Caco-2 (cell line): ENCODE results near the gene RALGPS1. TPM values are rescaled to one million over a fixed set of nuclear protein-coding genes. Genes with fewer than 3 reads are reported as not detected.

Experiments
- BruUV-seq: library from RNA; stranded (reverse); fragments of 400-500 nt; replicated peaks from 2 replicates; lab custom pipeline; 2021; lab: Mats Ljungman, UMichigan
- CTCF ChIA-PET: fragments of 300-600 bp; sonication (Branson Sonifier 250); formaldehyde crosslinking; loops from one replicate; lab custom pipeline; 2022; ENCODE audit warnings: antibody characterized with exemption; lab: Charles Lee
- POLR2A ChIA-PET: fragments of 300-600 bp; sonication (Branson Sonifier 250); formaldehyde crosslinking; loops from one replicate; lab custom pipeline; 2022; ENCODE audit warnings: antibody characterized with exemption; lab: Charles Lee
- DNase-seq, 2 experiments: peaks; one replicate each; pipeline versions ENCODE4 v3.0.0 to v3.0.0-alpha.2; 2020 to 2022
- H3K27me3 ChIP-seq: replicated peaks from 2 replicates; pipeline ENCODE4 v1.6.0; 2011; ENCODE audit warnings: low read length; ENCODE audit not compliant: control insufficient read depth, insufficient read depth
- H3K36me3 ChIP-seq: 2 replicates; pipeline ENCODE4 v1.5.1; 2011; ENCODE audit warnings: low read length; ENCODE audit not compliant: control insufficient read depth, insufficient read depth
- H3K4me1 ChIP-seq: fragments of 250-450 bp; sonication (Bioruptor Pico); 2 replicates; pipeline ENCODE4 v1.5.1; 2020; ENCODE audit warnings: mild to moderate bottlenecking
- H3K4me3 ChIP-seq: 2 replicates; pipeline ENCODE4 v1.5.1; 2011; ENCODE audit warnings: low read depth, mild to moderate bottlenecking, control low read depth, low read length
- H3K9me3 ChIP-seq: fragments of 250-450 bp; sonication (Bioruptor Pico); 2 replicates; pipeline ENCODE4 v1.5.1; 2020; ENCODE audit warnings: mild to moderate bottlenecking, moderate library complexity
- H3K27ac Mint-ChIP-seq: one replicate; pipeline ENCODE4 v1.8.0; 2022; ENCODE audit warnings: mixed read lengths; ENCODE audit not compliant: unreplicated experiment
- H3K27me3 Mint-ChIP-seq: one replicate; pipeline ENCODE4 v1.8.0; 2022; ENCODE audit warnings: mixed read lengths; ENCODE audit not compliant: insufficient read depth, unreplicated experiment
- H3K36me3 Mint-ChIP-seq: one replicate; pipeline ENCODE4 v1.8.0; 2022; ENCODE audit warnings: mild to moderate bottlenecking, mixed read lengths; ENCODE audit not compliant: insufficient read depth, unreplicated experiment
- H3K4me1 Mint-ChIP-seq: one replicate; pipeline ENCODE4 v1.8.0; 2022; ENCODE audit warnings: low read depth, mixed read lengths; ENCODE audit not compliant: unreplicated experiment
- H3K4me3 Mint-ChIP-seq: one replicate; pipeline ENCODE4 v1.8.0; 2022; ENCODE audit warnings: mild to moderate bottlenecking, moderate library complexity, mixed read lengths; ENCODE audit not compliant: unreplicated experiment
- H3K9me3 Mint-ChIP-seq: one replicate; pipeline ENCODE4 v1.8.0; 2022; ENCODE audit warnings: mixed read lengths; ENCODE audit not compliant: unreplicated experiment
- intact Hi-C: fragments of 100-400 bp; cut with micrococcal nuclease; formaldehyde crosslinking; loops from one replicate; pipeline ENCODE4 v1.10.0; 2022; ENCODE audit not compliant: unreplicated experiment
- total RNA-seq: library from RNA; stranded (reverse); gene quantifications from 2 replicates; pipeline ENCODE4 v1.2.3, GENCODE V29; 2022
- TF ChIP-seq, protein P1 (sequence below), 2 experiments: fragments of 200-600 bp in 1 of 2; IDR thresholded peaks; 1 replicate in 1 of 2; 2 replicates in 1 of 2; pipeline versions ENCODE4 v1.5.1 to v1.8.0; 2011 to 2022; ENCODE audit warnings: antibody characterized with exemption in 1 of 2, control low read depth in 1 of 2, inconsistent platforms in 1 of 2, low read depth in 1 of 2, low read length in 1 of 2, mild to moderate bottlenecking in 1 of 2, moderate library complexity in 1 of 2; ENCODE audit not compliant: insufficient read depth in 1 of 2, severe bottlenecking in 1 of 2, unreplicated experiment in 1 of 2

RALGPS1 gene
- total RNA-seq, 1 experiment from 2014 or later: 41.5 TPM

DNA sequence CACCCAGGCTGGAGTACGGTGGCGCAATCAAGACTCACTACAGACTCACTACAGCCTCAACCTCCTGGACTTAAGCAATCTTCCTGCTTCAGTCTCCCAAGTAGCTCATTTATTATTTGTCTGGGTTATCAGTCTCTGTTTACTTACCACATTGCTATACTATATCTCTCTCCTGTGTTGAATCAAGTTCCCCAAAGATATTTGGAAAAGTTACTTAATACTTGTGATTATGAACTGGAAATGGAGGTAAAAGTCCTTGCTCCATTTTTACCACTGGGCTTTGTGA lies 152.2 kb downstream of the RALGPS1 start:
- Mint-ChIP-seq H3K27ac (peak overlapping the region; percentile 95), H3K4me3 (peak overlapping the region; percentile 54), H3K27me3 (no peaks in the 10 kb centered on the region), H3K36me3 (peaks cover 18% of the 10 kb centered on the region), H3K9me3 (no peaks in the 10 kb centered on the region), H3K4me1 (peaks cover 32% of the 10 kb centered on the region)
- peak; percentile 76 to 78 for DNase-seq
- Histone ChIP-seq H3K4me3 (no peak overlapping the region), H3K9me3 (no peaks in the 10 kb centered on the region; the same call in 1 of the 2 replicates), H3K4me1 (peaks cover 65% of the 10 kb centered on the region), H3K27me3 (no peaks in the 10 kb centered on the region), H3K36me3 (no peaks in the 10 kb centered on the region)
- ChIA-PET CTCF (interaction anchor here (0.6 to 1.8 kb wide), 7 partner anchors 10 to 285 kb away, joined by 3 to 10 read pairs (median 4); no protein-coding TSS in a partner anchor), POLR2A (interaction anchor here (0.6 to 1.2 kb wide), 4 partner anchors 13 to 330 kb away, joined by 3 to 4 read pairs (median 4); partner anchors contain the start of gene SLC2A8)
- intact Hi-C loops: loop anchor here (2.0 to 5.0 kb wide), 4 partner anchors 92 to 331 kb away; partner anchors contain the start of gene SLC2A8
- TF ChIP-seq, protein P1, sequence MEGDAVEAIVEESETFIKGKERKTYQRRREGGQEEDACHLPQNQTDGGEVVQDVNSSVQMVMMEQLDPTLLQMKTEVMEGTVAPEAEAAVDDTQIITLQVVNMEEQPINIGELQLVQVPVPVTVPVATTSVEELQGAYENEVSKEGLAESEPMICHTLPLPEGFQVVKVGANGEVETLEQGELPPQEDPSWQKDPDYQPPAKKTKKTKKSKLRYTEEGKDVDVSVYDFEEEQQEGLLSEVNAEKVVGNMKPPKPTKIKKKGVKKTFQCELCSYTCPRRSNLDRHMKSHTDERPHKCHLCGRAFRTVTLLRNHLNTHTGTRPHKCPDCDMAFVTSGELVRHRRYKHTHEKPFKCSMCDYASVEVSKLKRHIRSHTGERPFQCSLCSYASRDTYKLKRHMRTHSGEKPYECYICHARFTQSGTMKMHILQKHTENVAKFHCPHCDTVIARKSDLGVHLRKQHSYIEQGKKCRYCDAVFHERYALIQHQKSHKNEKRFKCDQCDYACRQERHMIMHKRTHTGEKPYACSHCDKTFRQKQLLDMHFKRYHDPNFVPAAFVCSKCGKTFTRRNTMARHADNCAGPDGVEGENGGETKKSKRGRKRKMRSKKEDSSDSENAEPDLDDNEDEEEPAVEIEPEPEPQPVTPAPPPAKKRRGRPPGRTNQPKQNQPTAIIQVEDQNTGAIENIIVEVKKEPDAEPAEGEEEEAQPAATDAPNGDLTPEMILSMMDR (IDR thresholded peaks at IDR 0.05; ENCODE audit: insufficient read depth in 1 of 2, low read depth in 1 of 2, low read length in 1 of 2, severe bottlenecking in 1 of 2, unreplicated experiment in 1 of 2): no peak
- no TSS peak for BruUV-seq

DNA sequence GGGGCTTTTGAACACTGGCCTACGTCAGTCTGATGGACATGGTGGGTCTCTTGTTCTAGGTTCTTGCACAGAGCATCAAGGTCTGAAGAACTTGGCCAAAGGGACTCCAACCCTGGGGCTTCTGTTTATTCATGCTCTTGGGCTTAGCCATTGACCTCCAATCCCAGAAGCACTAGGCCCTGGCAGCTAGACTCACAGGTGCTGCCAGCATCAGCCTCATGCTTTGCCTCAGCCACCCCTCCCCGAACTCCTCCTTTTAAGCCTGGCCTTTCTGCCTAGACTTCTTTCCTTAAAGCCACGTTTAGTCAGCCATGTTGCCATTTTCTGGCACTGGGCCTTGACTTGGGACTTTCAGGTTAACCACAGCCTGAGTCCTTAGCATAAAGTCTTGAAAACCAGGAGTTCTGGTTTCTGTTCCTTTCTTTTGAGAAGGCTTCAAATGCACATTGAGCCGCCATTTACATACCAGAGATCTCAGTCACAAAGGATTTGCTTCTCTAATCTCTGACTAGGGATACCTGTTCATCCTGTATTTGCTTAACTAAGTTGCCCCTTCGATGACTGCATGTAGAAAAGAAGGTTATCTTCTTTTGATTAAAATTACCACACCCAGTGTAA lies 153.1 kb downstream of the RALGPS1 start:
- Histone ChIP-seq H3K36me3 (no peaks in the 10 kb centered on the region), H3K4me1 (peaks cover 60% of the 10 kb centered on the region), H3K4me3 (no peak overlapping the region), H3K27me3 (no peaks in the 10 kb centered on the region), H3K9me3 (no peaks in the 10 kb centered on the region; the same call in none of the 2 replicates)
- Mint-ChIP-seq H3K27ac (peak overlapping the region; percentile 95), H3K27me3 (no peaks in the 10 kb centered on the region), H3K4me3 (peak overlapping the region; percentile 54), H3K4me1 (peaks cover 32% of the 10 kb centered on the region), H3K9me3 (no peaks in the 10 kb centered on the region), H3K36me3 (peaks cover 25% of the 10 kb centered on the region)
- TF ChIP-seq, protein P1 (IDR thresholded peaks at IDR 0.05; ENCODE audit: insufficient read depth in 1 of 2, low read depth in 1 of 2, low read length in 1 of 2, severe bottlenecking in 1 of 2, unreplicated experiment in 1 of 2): no peak
- CTCF ChIA-PET: interaction anchor here (1.8 kb wide), 1 partner anchor 92 kb away, joined by 7 read pairs; no protein-coding TSS in a partner anchor
- POLR2A ChIA-PET: no interaction called here
- no TSS peak for BruUV-seq
- intact Hi-C loops: loop anchor here (1.0 to 5.0 kb wide), 5 partner anchors 9 to 330 kb away; partner anchors contain the start of gene SLC2A8
- peak; percentile 78 to 82 for DNase-seq

DNA sequence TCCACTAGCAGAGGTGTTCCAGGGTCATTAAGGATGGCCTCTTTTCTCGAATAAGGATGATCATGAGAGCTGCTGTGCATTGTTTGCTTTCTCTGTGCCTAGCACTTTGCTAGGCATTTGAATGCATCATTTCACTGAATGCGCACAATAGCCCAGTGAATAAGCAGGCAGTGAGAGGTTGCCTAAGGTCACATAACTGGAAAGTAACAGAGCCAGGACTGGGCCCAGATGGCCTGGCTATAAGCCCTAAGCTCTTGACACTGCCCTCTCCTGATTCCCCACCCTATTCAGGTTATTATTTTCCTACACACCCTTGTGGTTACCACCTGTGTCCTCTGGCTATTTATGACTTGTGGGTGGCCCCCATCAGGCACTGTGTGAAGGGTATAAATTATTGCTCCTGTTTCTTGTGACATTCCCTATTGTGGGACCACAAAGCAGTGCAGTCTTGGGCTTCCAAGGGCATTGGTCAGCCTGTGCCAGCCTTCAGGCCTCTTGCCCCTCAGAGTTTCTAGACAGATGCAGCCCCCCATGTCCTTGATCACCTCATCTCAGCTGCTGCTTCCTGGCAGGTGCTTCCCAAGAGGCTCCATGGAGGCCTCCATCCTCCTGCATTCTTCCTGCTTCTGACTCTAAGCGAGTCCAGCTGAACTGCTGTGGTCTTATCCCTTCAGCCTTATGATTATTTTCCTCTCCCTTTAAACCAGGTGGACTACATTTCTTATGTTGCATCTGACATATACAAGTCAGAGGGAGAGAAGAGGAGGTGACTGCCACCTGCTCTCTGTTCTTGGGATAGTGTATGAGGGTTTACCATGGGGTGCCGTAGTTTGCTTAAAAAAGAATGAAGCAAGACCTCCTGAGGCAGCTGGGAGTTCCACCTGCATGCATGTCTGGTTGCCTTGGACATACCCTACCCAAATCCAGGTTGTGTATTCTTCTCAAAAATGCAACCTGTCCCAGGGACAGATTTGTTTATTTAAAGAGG lies 160.3 kb downstream of the RALGPS1 start:
- POLR2A ChIA-PET: no interaction called here
- no TSS peak for BruUV-seq

More for the DNA sequence above, 160.3 kb downstream of the RALGPS1 start:
- peaks cover 42% of the 10 kb centered on the region for H3K4me1 Mint-ChIP-seq
- peaks cover 51% of the 10 kb centered on the region for H3K4me1 ChIP-seq
- TF ChIP-seq, protein P1 (IDR thresholded peaks at IDR 0.05; ENCODE audit: insufficient read depth in 1 of 2, low read depth in 1 of 2, low read length in 1 of 2, severe bottlenecking in 1 of 2, unreplicated experiment in 1 of 2): no peak
- no peak overlapping the region for H3K4me3 ChIP-seq
- CTCF ChIA-PET: interaction anchor here (1.4 kb wide), 1 partner anchor 134 kb away, joined by 3 read pairs; no protein-coding TSS in a partner anchor
- peak overlapping the region; percentile 73 for H3K27ac Mint-ChIP-seq
- H3K36me3 Mint-ChIP-seq: peaks cover 36% of the 10 kb centered on the region
- H3K9me3 ChIP-seq: no peaks in the 10 kb centered on the region; the same call in none of the 2 replicates
- H3K27me3 ChIP-seq: no peaks in the 10 kb centered on the region
- no peaks in the 10 kb centered on the region for H3K36me3 ChIP-seq
- intact Hi-C loops: loop anchor here (2.0 to 5.0 kb wide), 3 partner anchors 52 to 122 kb away; no protein-coding TSS in a partner anchor
- H3K27me3 Mint-ChIP-seq: no peaks in the 10 kb centered on the region
- H3K4me3 Mint-ChIP-seq: no peak overlapping the region
- DNase-seq: peak in 1 of 2 experiments; percentile 17
- no peaks in the 10 kb centered on the region for H3K9me3 Mint-ChIP-seq
